IMR-90 (cell line): ENCODE results near the gene CRISPLD2. TPM values are rescaled to one million over a fixed set of nuclear protein-coding genes. Genes with fewer than 3 reads are reported as not detected.

Experiments used
- ATAC-seq: fragments of 200-7000 bp; cut with Tn5 transposase; 2 replicates; pipeline ENCODE4 v1.9.1; 2020; ENCODE audit warnings: low read depth, mild to moderate bottlenecking, moderate library complexity
- BruUV-seq: library from RNA; stranded (reverse); fragments of 400-500 nt; replicated peaks from 2 replicates; lab custom pipeline; 2021; lab: Mats Ljungman, UMichigan
- CTCF ChIA-PET: fragments of 300-600 bp; formaldehyde crosslinking; extraction: SDS; loops from one replicate; lab custom pipeline; 2021; ENCODE audit warnings: antibody characterized with exemption; lab: Yijun Ruan, JAX
- POLR2A ChIA-PET: fragments of 300-600 bp; sonication (Branson Sonifier 250); formaldehyde crosslinking; loops from one replicate; lab custom pipeline; 2022; ENCODE audit warnings: antibody characterized with exemption; ENCODE audit not compliant: unreplicated experiment; lab: Charles Lee
- DNase-seq: peaks from one replicate; pipeline ENCODE4 v3.0.0; 2013
- H2AFZ ChIP-seq: replicated peaks from 2 replicates; pipeline ENCODE3; 2013; ENCODE audit warnings: low read length, mild to moderate bottlenecking; ENCODE audit not compliant: poor library complexity
- H2AK5ac ChIP-seq: 2 replicates; pipeline ENCODE4 v1.6.1; 2013; ENCODE audit warnings: low read depth, low read length, inconsistent platforms
- H2AK9ac ChIP-seq: replicated peaks from 2 replicates; pipeline ENCODE3; 2013; ENCODE audit warnings: mild to moderate bottlenecking, low read depth, low read length, moderate library complexity; ENCODE audit not compliant: poor library complexity
- H2BK120ac ChIP-seq: 2 replicates; pipeline ENCODE4 v1.6.1; 2013; ENCODE audit warnings: low read depth, low read length, inconsistent platforms
- H2BK15ac ChIP-seq: 3 replicates; pipeline ENCODE4 v1.6.1; 2013; ENCODE audit warnings: low read depth, low read length, inconsistent platforms
- H2BK20ac ChIP-seq: 2 replicates; pipeline ENCODE4 v1.6.1; 2013; ENCODE audit warnings: low read depth, mild to moderate bottlenecking, inconsistent platforms, low read length, moderate library complexity
- H2BK5ac ChIP-seq: 2 replicates; pipeline ENCODE4 v1.6.1; 2013; ENCODE audit warnings: mild to moderate bottlenecking, low read depth, low read length, inconsistent platforms; ENCODE audit not compliant: poor library complexity, severe bottlenecking
- H3K14ac ChIP-seq: replicated peaks from 2 replicates; pipeline ENCODE4 v1.6.1; 2013; ENCODE audit warnings: low read depth, low read length, inconsistent platforms
- H3K18ac ChIP-seq: 2 replicates; pipeline ENCODE4 v1.6.1; 2013; ENCODE audit warnings: low read depth, low read length, control low read depth
- H3K23ac ChIP-seq: 2 replicates; pipeline ENCODE4 v1.6.1; 2013; ENCODE audit warnings: low read depth, low read length, inconsistent platforms
- H3K27ac ChIP-seq: 2 replicates; pipeline ENCODE4 v1.5.1; 2013; ENCODE audit warnings: mild to moderate bottlenecking, control low read depth, low read length; ENCODE audit not compliant: insufficient read depth
- H3K27me3 ChIP-seq: 2 replicates; pipeline ENCODE4 v1.6.1; 2013; ENCODE audit warnings: low read length; ENCODE audit not compliant: control insufficient read depth, insufficient read depth
- H3K36me3 ChIP-seq: 2 replicates; pipeline ENCODE4 v1.6.1; 2013; ENCODE audit warnings: low read length, mixed read lengths; ENCODE audit not compliant: control insufficient read depth, insufficient read depth
- H3K4ac ChIP-seq: 2 replicates; pipeline ENCODE4 v1.6.1; 2013; ENCODE audit warnings: low read depth, low read length, inconsistent platforms
- H3K4me1 ChIP-seq: 2 replicates; pipeline ENCODE4 v1.6.1; 2013; ENCODE audit warnings: low read length, mixed read lengths; ENCODE audit not compliant: control insufficient read depth, insufficient read depth
- H3K4me2 ChIP-seq: 2 replicates; pipeline ENCODE4 v1.6.1; 2013; ENCODE audit warnings: low read depth, mild to moderate bottlenecking, control low read depth, low read length, moderate library complexity
- H3K4me3 ChIP-seq: 2 replicates; pipeline ENCODE4 v1.5.1; 2013; ENCODE audit warnings: low read depth, mild to moderate bottlenecking, control low read depth, low read length, moderate library complexity; ENCODE audit not compliant: insufficient read depth
- H3K56ac ChIP-seq: 2 replicates; pipeline ENCODE4 v1.6.1; 2013; ENCODE audit warnings: low read length, inconsistent platforms; ENCODE audit not compliant: insufficient read depth; ENCODE audit errors: extremely low read depth
- H3K79me1 ChIP-seq, 2 experiments: 2 replicates each; pipeline ENCODE4 v1.6.1; 2013; ENCODE audit warnings: low read length in 2 of 2, inconsistent platforms in 1 of 2, low read depth in 1 of 2
- H3K9ac ChIP-seq: 2 replicates; pipeline ENCODE4 v1.6.1; 2013; ENCODE audit warnings: low read depth, low read length, control low read depth
- H3K9me1 ChIP-seq: 2 replicates; pipeline ENCODE4 v1.6.1; 2013; ENCODE audit warnings: low read length, inconsistent platforms; ENCODE audit not compliant: insufficient read depth
- H3K9me3 ChIP-seq: 2 replicates; pipeline ENCODE4 v1.6.1; 2013; ENCODE audit warnings: low read length; ENCODE audit not compliant: control insufficient read depth, insufficient read depth
- H4K20me1 ChIP-seq: 2 replicates; pipeline ENCODE4 v1.6.1; 2013; ENCODE audit warnings: low read length, inconsistent platforms; ENCODE audit not compliant: insufficient read depth
- H4K5ac ChIP-seq: 2 replicates; pipeline ENCODE4 v1.6.1; 2013; ENCODE audit warnings: mild to moderate bottlenecking, low read depth, low read length, control low read depth
- H4K8ac ChIP-seq, 2 experiments: 2 replicates each; pipeline ENCODE4 v1.6.1; 2013; ENCODE audit warnings: low read depth in 2 of 2, low read length in 2 of 2, control low read depth in 1 of 2, inconsistent platforms in 1 of 2
- H4K91ac ChIP-seq: 2 replicates; pipeline ENCODE4 v1.6.1; 2013; ENCODE audit warnings: low read depth, low read length, inconsistent platforms; ENCODE audit not compliant: insufficient read depth
- CEBPB ChIP-seq: IDR thresholded peaks from 2 replicates; pipeline ENCODE4 v1.6.1; 2012; ENCODE audit warnings: low read depth, low read length, improper control_type of control experiment
- FOS ChIP-seq: fragments of 150-350 bp; IDR thresholded peaks from 2 replicates; pipeline ENCODE4 v1.6.1; 2016; ENCODE audit warnings: low read depth, low read length
- MAFK ChIP-seq: IDR thresholded peaks from 2 replicates; pipeline ENCODE4 v1.6.1; 2012; ENCODE audit warnings: low read depth, low read length, improper control_type of control experiment
- MXI1 ChIP-seq: IDR thresholded peaks from 2 replicates; pipeline ENCODE4 v1.6.1; 2012; ENCODE audit warnings: low read depth, mild to moderate bottlenecking, low read length, moderate library complexity, borderline replicate concordance
- NFE2L2 ChIP-seq: fragments of 150-350 bp; IDR thresholded peaks from 2 replicates; pipeline ENCODE4 v1.6.1; 2016; ENCODE audit warnings: low read depth, mild to moderate bottlenecking, low read length
- RAD21 ChIP-seq: IDR thresholded peaks from 2 replicates; pipeline ENCODE4 v1.6.1; 2012; ENCODE audit warnings: low read length, improper control_type of control experiment
- RCOR1 ChIP-seq: IDR thresholded peaks from 2 replicates; pipeline ENCODE4 v1.6.1; 2012; ENCODE audit warnings: mild to moderate bottlenecking, low read length, improper control_type of control experiment; ENCODE audit not compliant: insufficient replicate concordance
- whole genome bisulfite sequencing, 2 experiments: methylation state at CpG; one replicate each; pipeline versions ENCODE4 v1.1.5 to v1.1.7; 2013; ENCODE audit warnings: missing lambda C conversion rate in 2 of 2; ENCODE audit not compliant: insufficient read length in 1 of 2; ENCODE audit errors: extremely low coverage in 2 of 2; 5-methylcytosine and 5-hydroxymethylcytosine counted together
- dilution Hi-C: fragments of 300-500 bp; cut with HindIII; formaldehyde crosslinking; loops from one replicate; pipeline ENCODE4 v1.14.3; 2018; ENCODE audit warnings: low sequenced_read_pairs; ENCODE audit not compliant: unreplicated experiment
- in situ Hi-C: fragments of 300-500 bp; cut with MboI; formaldehyde crosslinking; loops from 3 replicates; pipeline ENCODE4 v1.14.3; 2019; ENCODE audit warnings: low sequenced_read_pairs, inconsistent platforms, mixed read lengths
- intact Hi-C: fragments of 100-400 bp; cut with micrococcal nuclease; formaldehyde crosslinking; loops from 2 replicates; pipeline ENCODE4 v1.10.0; 2022
- polyA plus RNA-seq, 3 experiments: library from polyadenylated mRNA; depleted of rRNA; stranded (reverse); fragments of >200 nt; gene quantifications; 2 replicates each; pipeline ENCODE4 v1.2.3, GENCODE V29; 2012; ENCODE audit warnings: low replicate concordance in 1 of 3
- total RNA-seq: library from RNA; depleted of rRNA; stranded (reverse); fragments of >200 nt; gene quantifications from 2 replicates; pipeline ENCODE4 v1.2.3, GENCODE V29; 2012
- TF ChIP-seq, protein P1 (sequence below): conservative IDR thresholded peaks from 2 replicates; pipeline ENCODE4 v1.5.1; 2012; ENCODE audit warnings: mild to moderate bottlenecking, low read depth, low read length, improper control_type of control experiment
- TF ChIP-seq, protein P2 (sequence below): fragments of 150-350 bp; IDR thresholded peaks from 2 replicates; pipeline ENCODE4 v1.6.1; 2016; ENCODE audit warnings: low read depth, mild to moderate bottlenecking, low read length, moderate library complexity, borderline replicate concordance
- TF ChIP-seq, protein P3 (sequence below): fragments of 150-350 bp; IDR thresholded peaks from 2 replicates; pipeline ENCODE4 v1.6.1; 2017; ENCODE audit warnings: mild to moderate bottlenecking, antibody characterized with exemption, low read length, low read depth

CRISPLD2 gene
- total and polyA plus RNA-seq, 2 of the 4 experiments (the other 2 are of a cell fraction) = 23.1 to 37.5 TPM

DNA sequence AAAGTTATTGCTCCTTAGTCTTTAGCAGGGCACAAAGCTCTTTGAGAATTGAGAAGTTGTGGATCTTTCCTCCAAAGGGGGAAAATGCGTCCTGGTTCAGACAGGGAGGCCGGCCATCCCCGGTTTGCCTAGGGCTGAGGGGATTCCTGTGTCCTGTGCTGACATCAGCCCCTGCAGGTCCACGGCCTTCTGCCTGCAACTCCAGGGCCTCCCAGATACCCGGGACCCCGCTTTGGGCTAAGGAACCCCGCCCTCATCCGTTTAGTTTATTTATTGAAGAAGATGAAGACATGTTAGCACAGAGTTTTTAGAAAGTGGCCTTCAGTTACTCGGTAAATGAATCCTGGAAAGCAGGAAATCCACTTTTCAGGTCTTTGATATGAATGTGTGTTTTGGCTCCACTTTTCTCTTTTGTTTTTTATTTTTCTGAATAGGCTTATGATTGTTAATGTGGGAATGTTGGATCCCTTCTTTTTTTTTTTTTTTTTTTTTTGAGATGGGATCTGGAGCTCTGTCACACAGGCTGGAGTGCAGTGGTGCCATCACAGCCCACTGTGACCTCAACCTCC lies 65.6 kb downstream of the CRISPLD2 start:
- Histone ChIP-seq H2BK15ac (no peak overlapping the region; the same call in 2 of the 3 replicates), H3K4me2 (no peak overlapping the region), H2AK9ac (no peak overlapping the region), H4K20me1 (no peaks in the 10 kb centered on the region), H3K27me3 (no peaks in the 10 kb centered on the region), H4K8ac (peak overlapping the region in 1 of 2 experiments; percentile 27; a peak in 1 of 4 replicates), H3K36me3 (peaks cover 59% of the 10 kb centered on the region), H3K14ac (no peak overlapping the region), H2AFZ (peak overlapping the region; percentile 47), H3K23ac (no peak overlapping the region), H3K4me3 (no peak overlapping the region), H3K79me1 (peaks cover 2 to 6% of the 10 kb centered on the region in 2 experiments; a peak in 1 of 4 replicates), H3K27ac (no peak overlapping the region), H2AK5ac (0 out of 2 replicates have a peak overlapping the region, but pooled peaks have one; percentile 6), H2BK5ac (no peak overlapping the region), H4K5ac (no peak overlapping the region; the same call in 1 of the 2 replicates), H3K9ac (no peak overlapping the region), H2BK120ac (no peak overlapping the region), H2BK20ac (no peak overlapping the region), H4K91ac (no peak overlapping the region), H3K4me1 (peaks cover 3% of the 10 kb centered on the region), H3K9me3 (no peaks in the 10 kb centered on the region), H3K56ac (no peak overlapping the region), H3K9me1 (peaks cover 6% of the 10 kb centered on the region), H3K18ac (no peak overlapping the region), H3K4ac (no peak overlapping the region; the same call in 1 of the 2 replicates)
- 50% methylated on average over 2 of the region's 9 CpGs; no CpG with 5 or more reads in 1 of the 2 experiments for WGBS, 2 experiments
- ATAC-seq (no peak), DNase-seq (no peak)
- ChIA-PET POLR2A (no interaction called here), CTCF (no interaction called here)
- dilution Hi-C loops (no loop called here), intact Hi-C loops (no loop called here), in situ Hi-C loops (no loop called here)
- TF ChIP-seq, protein P1, sequence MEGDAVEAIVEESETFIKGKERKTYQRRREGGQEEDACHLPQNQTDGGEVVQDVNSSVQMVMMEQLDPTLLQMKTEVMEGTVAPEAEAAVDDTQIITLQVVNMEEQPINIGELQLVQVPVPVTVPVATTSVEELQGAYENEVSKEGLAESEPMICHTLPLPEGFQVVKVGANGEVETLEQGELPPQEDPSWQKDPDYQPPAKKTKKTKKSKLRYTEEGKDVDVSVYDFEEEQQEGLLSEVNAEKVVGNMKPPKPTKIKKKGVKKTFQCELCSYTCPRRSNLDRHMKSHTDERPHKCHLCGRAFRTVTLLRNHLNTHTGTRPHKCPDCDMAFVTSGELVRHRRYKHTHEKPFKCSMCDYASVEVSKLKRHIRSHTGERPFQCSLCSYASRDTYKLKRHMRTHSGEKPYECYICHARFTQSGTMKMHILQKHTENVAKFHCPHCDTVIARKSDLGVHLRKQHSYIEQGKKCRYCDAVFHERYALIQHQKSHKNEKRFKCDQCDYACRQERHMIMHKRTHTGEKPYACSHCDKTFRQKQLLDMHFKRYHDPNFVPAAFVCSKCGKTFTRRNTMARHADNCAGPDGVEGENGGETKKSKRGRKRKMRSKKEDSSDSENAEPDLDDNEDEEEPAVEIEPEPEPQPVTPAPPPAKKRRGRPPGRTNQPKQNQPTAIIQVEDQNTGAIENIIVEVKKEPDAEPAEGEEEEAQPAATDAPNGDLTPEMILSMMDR = no peak
- no peak for TF ChIP-seq FOS
- no peak for TF ChIP-seq CEBPB
- no peak for TF ChIP-seq NFE2L2
- TF ChIP-seq, protein P2, sequence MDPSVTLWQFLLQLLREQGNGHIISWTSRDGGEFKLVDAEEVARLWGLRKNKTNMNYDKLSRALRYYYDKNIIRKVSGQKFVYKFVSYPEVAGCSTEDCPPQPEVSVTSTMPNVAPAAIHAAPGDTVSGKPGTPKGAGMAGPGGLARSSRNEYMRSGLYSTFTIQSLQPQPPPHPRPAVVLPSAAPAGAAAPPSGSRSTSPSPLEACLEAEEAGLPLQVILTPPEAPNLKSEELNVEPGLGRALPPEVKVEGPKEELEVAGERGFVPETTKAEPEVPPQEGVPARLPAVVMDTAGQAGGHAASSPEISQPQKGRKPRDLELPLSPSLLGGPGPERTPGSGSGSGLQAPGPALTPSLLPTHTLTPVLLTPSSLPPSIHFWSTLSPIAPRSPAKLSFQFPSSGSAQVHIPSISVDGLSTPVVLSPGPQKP = no peak
- TF ChIP-seq RAD21 = no peak
- TF ChIP-seq MAFK = no peak
- no peak for TF ChIP-seq RCOR1
- TF ChIP-seq MXI1 = no peak
- TF ChIP-seq, protein P3, sequence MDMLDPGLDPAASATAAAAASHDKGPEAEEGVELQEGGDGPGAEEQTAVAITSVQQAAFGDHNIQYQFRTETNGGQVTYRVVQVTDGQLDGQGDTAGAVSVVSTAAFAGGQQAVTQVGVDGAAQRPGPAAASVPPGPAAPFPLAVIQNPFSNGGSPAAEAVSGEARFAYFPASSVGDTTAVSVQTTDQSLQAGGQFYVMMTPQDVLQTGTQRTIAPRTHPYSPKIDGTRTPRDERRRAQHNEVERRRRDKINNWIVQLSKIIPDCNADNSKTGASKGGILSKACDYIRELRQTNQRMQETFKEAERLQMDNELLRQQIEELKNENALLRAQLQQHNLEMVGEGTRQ = no peak
- BruUV-seq = no TSS peak
